GM19025 (cell line): ENCODE results near the gene FAF2.
A peak's percentile ranks its signal among the peaks of the same experiment; 100 is the strongest.
"Not testable (repeated sequence)": the region's sequence is repeated elsewhere in the genome, so short reads cannot be mapped to it uniquely, and the experiment has no call there.

ENCODE experiments used
- ATAC-seq: cut with Tn5 transposase; IDR thresholded peaks from one replicate; pipeline ENCODE4 v1.9.1; 2021; ENCODE audit warnings: mild to moderate bottlenecking, low read depth, moderate library complexity; ENCODE audit not compliant: unreplicated experiment

Gene FAF2

DNA sequence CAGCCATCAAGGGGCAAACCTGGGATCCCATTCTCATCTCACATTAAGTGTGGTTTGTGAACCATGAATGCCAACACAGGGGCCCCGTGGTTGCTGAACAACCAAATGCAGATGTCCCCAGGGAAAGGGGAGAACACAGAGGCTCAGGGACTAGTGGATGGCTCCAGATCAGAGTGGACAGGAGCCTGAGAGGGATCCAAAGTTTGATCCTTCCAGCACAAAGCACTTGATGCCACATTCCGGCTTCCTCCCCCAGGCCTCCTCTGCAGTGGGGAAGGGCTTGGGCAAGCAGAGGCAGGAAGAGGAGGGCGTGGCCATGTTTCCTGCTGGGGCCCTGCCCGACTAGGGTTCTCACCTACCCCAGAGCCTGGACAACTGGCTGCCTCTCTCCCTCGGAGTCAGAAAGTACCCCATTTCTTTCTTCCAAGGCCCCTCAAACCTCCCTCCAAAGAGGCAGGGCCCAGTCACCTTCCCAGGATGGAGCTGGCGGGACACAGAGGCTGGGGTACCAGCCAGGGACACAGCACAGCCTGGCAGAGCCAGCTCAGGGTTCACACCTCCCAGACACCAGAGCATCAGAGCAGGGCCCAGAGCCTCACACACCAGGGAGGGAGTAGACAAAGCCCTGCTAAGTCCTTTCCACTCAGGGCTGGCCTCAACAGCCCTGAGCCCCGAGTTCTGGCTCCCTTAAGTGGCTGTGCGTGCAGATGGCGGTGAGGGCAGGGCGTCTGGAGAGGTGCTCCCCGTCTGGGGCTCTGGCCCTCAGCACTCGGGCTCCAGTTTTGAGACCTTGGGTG, 93.4 kb downstream of the FAF2 start:
- ATAC-seq = no peak

DNA sequence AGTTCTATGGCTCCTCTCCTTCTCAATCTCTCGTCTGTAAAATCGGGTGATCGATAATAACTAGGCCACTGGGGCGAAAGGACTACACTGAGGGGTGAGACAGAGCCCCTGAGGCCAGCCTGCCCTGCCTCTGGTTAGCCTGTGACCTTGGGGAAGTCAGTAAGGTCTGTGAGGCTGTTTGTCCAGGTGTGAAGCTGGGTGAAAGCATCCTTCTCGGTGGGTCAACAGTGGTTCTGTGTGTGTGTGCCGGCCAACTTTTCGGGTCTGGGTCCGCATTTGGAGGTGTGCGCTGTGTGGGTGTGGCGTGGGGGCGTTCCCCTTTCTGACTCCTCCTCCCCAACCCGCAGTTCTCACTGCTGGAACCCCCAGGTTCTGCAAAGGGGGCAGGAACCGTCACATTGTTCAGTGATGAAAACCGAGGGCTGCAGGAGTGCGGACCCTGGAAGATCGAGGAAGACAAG, 94.0 kb downstream of the FAF2 start:
- no peak for ATAC-seq

- peak; percentile 54 for ATAC-seq
Observed at GRCh38 chr5:176542596-176543427, 94.6 kb downstream of the FAF2 start.

- peak; percentile 78 for ATAC-seq
Observed at GRCh38 chr5:176543428-176544182, 95.4 kb downstream of the FAF2 start.

DNA sequence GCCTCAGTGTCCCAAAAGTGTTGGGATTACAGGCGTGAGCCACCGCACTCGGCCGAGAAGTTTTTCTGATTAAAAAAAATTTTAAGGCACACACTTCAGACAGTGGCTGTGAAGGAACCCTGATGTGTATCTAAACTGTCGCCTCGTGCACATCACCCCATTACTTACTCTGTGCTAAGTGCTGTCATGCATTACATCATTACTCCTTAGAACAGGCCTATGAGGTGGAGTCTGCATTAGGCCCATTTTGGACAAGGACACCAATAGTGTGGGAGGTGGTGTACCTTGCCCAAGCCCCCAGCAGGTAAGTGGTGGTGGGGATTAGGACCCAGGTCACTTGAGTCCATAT, 97.2 kb downstream of the FAF2 start:
- ATAC-seq = no peak

DNA sequence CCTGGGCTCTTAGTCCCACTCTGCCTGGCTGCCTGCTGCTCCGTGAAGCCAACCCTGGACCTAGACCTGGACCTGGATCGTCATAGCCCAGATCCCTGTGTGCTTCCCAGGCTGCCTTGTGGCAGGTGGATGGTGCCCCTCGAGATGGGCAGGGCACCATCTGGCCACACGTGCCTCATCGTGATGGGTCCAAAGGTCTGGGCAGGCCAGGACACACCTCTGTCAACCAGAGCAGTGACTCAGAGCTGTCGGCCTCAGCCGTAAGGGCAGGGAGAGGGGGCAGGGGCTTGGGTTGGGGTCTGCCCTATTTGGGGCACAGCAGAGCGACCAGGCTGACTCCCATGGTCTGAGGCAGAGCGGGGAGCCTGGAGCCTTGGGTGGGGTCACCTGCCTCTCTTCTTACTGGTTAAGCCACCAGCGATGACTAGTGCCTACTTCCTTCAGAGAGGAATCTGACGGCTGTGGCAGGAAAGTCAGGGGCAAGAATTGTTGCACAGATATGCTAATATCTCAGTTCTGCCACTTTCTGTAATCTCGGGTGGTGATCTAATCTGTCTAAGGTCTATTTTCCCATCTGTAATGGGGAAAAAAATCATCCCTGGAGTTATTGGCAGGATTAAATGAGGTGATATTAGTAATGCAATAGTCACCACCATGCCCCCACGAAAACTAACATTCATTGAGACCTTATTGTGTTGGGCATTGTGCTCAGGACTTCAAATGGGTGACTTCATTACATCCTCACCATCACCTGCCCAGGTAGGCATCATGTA, 97.7 kb downstream of the FAF2 start:
- no peak for ATAC-seq

- no peak for ATAC-seq
Observed at GRCh38 chr5:176547802-176548201, 99.6 kb downstream of the FAF2 start.

GRCh38 chr5:176548967-176549444, 100.8 kb downstream of the FAF2 start, which contains the start of gene CDHR2:
Gene CDHR2, plus strand, starts transcription at chr5:176549342. Its CDS starts 16,011 bp downstream, at chr5:176565353.
- no peak for ATAC-seq

DNA sequence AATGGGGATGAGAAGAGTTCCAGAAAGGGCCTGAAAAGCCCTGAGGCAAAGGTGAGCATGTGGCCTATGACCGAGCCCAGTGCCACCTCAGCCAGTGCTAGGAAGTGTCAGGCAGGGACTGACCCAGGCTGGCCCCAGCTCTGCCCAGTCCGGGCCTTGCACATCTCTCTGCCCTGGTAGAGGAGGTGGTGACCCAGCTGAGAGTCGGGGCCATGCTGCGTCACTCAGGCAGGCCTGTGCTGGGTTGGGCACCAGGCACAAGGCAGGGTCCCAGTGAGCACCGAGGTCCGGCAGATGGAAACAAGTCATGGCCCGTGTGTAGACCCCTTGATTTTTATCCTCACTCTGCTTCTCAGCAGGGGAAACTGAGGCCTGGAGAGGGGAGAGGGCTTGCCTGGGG, 101.7 kb downstream of the FAF2 start:
- no peak for ATAC-seq

GRCh38 chr5:176550275-176550831, 102.2 kb downstream of the FAF2 start:
- ATAC-seq = no peak

- not testable (repeated sequence) for ATAC-seq
Observed at GRCh38 chr5:176550937-176551336, 102.8 kb downstream of the FAF2 start.

DNA sequence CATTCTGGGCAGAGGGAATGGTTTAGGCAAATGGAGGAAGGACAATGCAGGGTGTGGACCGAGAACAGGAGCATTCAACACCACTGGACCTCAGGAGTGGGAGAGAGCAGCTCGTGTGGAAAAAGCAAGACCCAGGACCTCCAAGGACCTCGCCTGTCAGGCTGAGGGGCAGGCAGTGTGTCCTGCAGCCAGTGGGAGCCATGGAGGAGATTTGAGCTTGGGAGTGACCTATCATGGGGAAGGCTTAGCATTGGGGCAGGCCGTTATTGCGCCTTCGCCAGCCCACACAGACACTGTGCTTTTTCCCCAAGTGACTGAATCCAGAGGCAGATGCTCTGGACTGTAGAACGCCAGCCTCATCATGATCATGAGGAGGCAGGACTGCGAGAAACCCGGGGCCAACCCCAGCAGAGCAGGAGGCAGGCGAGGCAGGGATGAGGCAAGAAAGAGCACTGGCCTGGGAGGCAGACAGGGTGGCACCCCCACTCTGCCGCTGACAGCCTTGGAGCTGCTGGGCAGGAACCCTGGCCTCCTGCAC, 104.2 kb downstream of the FAF2 start:
- ATAC-seq = no peak

DNA sequence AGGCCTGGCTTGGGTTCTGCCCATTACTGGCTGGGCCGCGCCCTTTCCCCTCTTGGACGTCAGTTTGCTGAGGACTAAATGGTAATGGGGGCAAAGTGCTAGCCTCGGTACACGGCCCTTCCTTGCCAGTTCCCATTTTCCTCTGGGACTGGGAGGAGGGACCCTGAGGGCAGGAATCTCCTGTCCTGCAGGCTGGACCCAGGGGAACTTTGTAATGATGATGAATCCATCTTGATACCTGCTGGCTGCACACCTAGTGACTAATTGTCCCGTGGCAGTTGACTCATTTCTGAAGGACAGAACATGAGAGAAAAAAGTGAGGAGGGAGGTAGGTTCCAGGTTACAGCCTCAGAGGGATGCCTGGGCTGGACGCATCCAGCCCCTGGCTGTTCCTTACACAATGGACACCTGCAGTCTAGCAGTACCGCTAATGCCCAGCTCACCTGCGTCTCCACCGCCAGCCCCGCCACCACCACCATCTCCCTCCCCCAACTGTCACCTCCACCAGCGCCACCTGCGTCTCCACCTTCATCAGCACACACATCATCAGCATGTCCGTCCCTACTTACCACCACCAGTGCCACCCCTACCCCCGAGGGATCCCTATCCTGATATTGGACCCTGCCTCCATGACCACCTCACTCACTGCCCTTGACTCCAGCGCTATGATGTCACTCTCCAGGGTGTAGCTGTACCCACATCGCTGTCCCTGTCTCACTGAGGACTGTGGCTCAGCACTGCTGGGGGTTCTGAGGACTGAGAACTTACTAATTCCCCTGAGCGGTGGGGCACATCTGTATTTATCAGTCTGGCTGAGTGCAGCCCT, 105.3 kb downstream of the FAF2 start:
- ATAC-seq = no peak

- no peak for ATAC-seq
Observed at GRCh38 chr5:176557846-176558245, 109.7 kb downstream of the FAF2 start.
